HepG2 (cell line): ENCODE measurements around the gene RPS14. TPM values are rescaled to one million over a fixed set of nuclear protein-coding genes. Genes with fewer than 3 reads are reported as not detected.

ENCODE experiments used
- DBP ChIP-seq: sonication (generic); formaldehyde crosslinking; IDR thresholded peaks from 2 replicates; pipeline ENCODE4 v1.4.0; 2020; ENCODE audit warnings: missing genetic modification reagents; ENCODE audit errors: not compliant biosample characterization
- FUBP1 ChIP-seq: sonication (generic); formaldehyde crosslinking; IDR thresholded peaks from 2 replicates; pipeline ENCODE4 v1.5.1; 2020; ENCODE audit warnings: missing genetic modification reagents, mild to moderate bottlenecking, borderline replicate concordance
- GATAD2A ChIP-seq: IDR thresholded peaks from 2 replicates; pipeline ENCODE4 v1.6.1; 2016
- MBNL3 ChIP-seq: fragments of 250-450 bp; sonication (Bioruptor Pico); conservative IDR thresholded peaks from 2 replicates; pipeline ENCODE4 v1.8.0; 2022; ENCODE audit warnings: mild to moderate bottlenecking, inconsistent platforms
- NCOA2 ChIP-seq: sonication (generic); formaldehyde crosslinking; IDR thresholded peaks from 2 replicates; pipeline ENCODE4 v1.8.0; 2022; ENCODE audit warnings: inconsistent platforms
- SAFB2 ChIP-seq: sonication (generic); formaldehyde crosslinking; IDR thresholded peaks from 2 replicates; pipeline ENCODE4 v1.5.1; 2020; ENCODE audit warnings: missing genetic modification reagents, low read depth, mild to moderate bottlenecking, borderline replicate concordance
- SIX1 ChIP-seq: sonication (generic); formaldehyde crosslinking; IDR thresholded peaks from 2 replicates; pipeline ENCODE4 v1.4.0; 2020; ENCODE audit warnings: missing genetic modification reagents, borderline replicate concordance
- SMAD3 ChIP-seq: sonication (generic); formaldehyde crosslinking; IDR thresholded peaks from 2 replicates; pipeline ENCODE4 v1.4.0; 2020; ENCODE audit warnings: missing genetic modification reagents
- SMC3 ChIP-seq: IDR thresholded peaks from 2 replicates; pipeline ENCODE4 v1.6.1; 2011; ENCODE audit warnings: low read length, improper control_type of control experiment
- TERF1 ChIP-seq: sonication (generic); formaldehyde crosslinking; IDR thresholded peaks from 2 replicates; pipeline ENCODE4 v1.8.0; 2022; ENCODE audit warnings: mild to moderate bottlenecking, missing genetic modification reagents, moderate library complexity
- TP53 ChIP-seq: sonication (generic); formaldehyde crosslinking; conservative IDR thresholded peaks from 2 replicates; pipeline ENCODE4 v1.4.0; 2020; ENCODE audit warnings: missing genetic modification reagents
- ZBTB1 ChIP-seq: sonication (generic); formaldehyde crosslinking; IDR thresholded peaks from 2 replicates; pipeline ENCODE4 v1.4.0; 2020; ENCODE audit warnings: missing genetic modification reagents, borderline replicate concordance
- ZFP62 ChIP-seq: sonication (generic); formaldehyde crosslinking; IDR thresholded peaks from 2 replicates; pipeline ENCODE4 v1.4.0; 2020; ENCODE audit warnings: missing genetic modification reagents
- ZNF331 ChIP-seq: sonication (generic); formaldehyde crosslinking; IDR thresholded peaks from 2 replicates; pipeline ENCODE4 v1.4.0; 2020; ENCODE audit warnings: missing genetic modification reagents
- ZNF547 ChIP-seq: sonication (generic); formaldehyde crosslinking; IDR thresholded peaks from 2 replicates; pipeline ENCODE4 v1.5.1; 2020; ENCODE audit warnings: mild to moderate bottlenecking, missing genetic modification reagents
- ZNF567 ChIP-seq: sonication (generic); formaldehyde crosslinking; IDR thresholded peaks from 2 replicates; pipeline ENCODE4 v1.8.1; 2023; ENCODE audit warnings: mild to moderate bottlenecking, missing genetic modification reagents, borderline replicate concordance
- ZNF652 ChIP-seq: IDR thresholded peaks from 2 replicates; pipeline ENCODE4 v1.6.1; 2016; ENCODE audit warnings: low read depth, borderline replicate concordance
- ZNF674 ChIP-seq: sonication (generic); formaldehyde crosslinking; IDR thresholded peaks from 2 replicates; pipeline ENCODE4 v1.5.0; 2020; ENCODE audit warnings: low read depth, mild to moderate bottlenecking, missing genetic modification reagents
- polyA plus RNA-seq, 8 experiments: library from polyadenylated mRNA; depleted of rRNA in 3 of 8; stranded (reverse) in 7 of 8; unstranded in 1 of 8; fragments of >200 nt; fragmentation: Illumina TruSeq in 4 of 8; extraction: Trizol in 4 of 8; gene quantifications; 2 replicates each; pipeline versions ENCODE4 v1.2.1 to v1.2.3, GENCODE V29; 2011 to 2016; ENCODE audit warnings: low read depth in 4 of 8, missing spikeins in 1 of 8, mixed read lengths in 1 of 8; ENCODE audit not compliant: insufficient read depth in 1 of 8
- total RNA-seq, 5 experiments: library from RNA; depleted of rRNA; stranded (reverse); fragments of >200 nt; fragmentation: Illumina TruSeq; extraction: Trizol; gene quantifications; 2 replicates each; pipeline ENCODE4 v1.2.3, GENCODE V29; 2016; ENCODE audit warnings: low read depth in 1 of 5
- TF ChIP-seq, protein P1 (sequence below): sonication (generic); formaldehyde crosslinking; IDR thresholded peaks from 2 replicates; pipeline ENCODE4 v1.8.0; 2022; ENCODE audit warnings: low read depth, missing genetic modification reagents
- TF ChIP-seq, protein P2 (sequence below): sonication (generic); formaldehyde crosslinking; IDR thresholded peaks from 2 replicates; pipeline ENCODE4 v1.4.0; 2020; ENCODE audit warnings: mild to moderate bottlenecking, missing genetic modification reagents
- TF ChIP-seq, protein P3 (sequence below): IDR thresholded peaks from 2 replicates; pipeline ENCODE4 v1.6.1; 2012; ENCODE audit warnings: low read length, improper control_type of control experiment

The RPS14 gene
- total and polyA plus RNA-seq, 2 of the 13 experiments (the other 11 are each of a cell fraction or from before 2014, with no cell fraction given), result 2,116 to 3,295 TPM

- TF ChIP-seq SMC3 (peak; percentile 24; the same call in 1 of the 2 replicates), ZNF652 (CRISPR knock-in tag) (0 out of 2 replicates have a peak, but pooled peaks have one; percentile 24), TERF1 (no peak), MBNL3 (CRISPR knock-in tag) (no peak), NCOA2 (CRISPR knock-in tag) (no peak), SIX1 (CRISPR knock-in tag) (no peak), SAFB2 (CRISPR knock-in tag) (no peak), SMAD3 (no peak), GATAD2A (CRISPR knock-in tag) (peak; percentile 42; the same call in 1 of the 2 replicates), ZBTB1 (CRISPR knock-in tag) (no peak), FUBP1 (no peak), ZFP62 (CRISPR knock-in tag) (no peak), ZNF674 (CRISPR knock-in tag) (no peak), ZNF547 (CRISPR knock-in tag) (no peak), ZNF331 (CRISPR knock-in tag) (0 out of 2 replicates have a peak, but pooled peaks have one; percentile 25), TP53 (CRISPR knock-in tag) (no peak), ZNF567 (CRISPR knock-in tag) (no peak), DBP (CRISPR knock-in tag) (no peak)
- TF ChIP-seq, protein P1, sequence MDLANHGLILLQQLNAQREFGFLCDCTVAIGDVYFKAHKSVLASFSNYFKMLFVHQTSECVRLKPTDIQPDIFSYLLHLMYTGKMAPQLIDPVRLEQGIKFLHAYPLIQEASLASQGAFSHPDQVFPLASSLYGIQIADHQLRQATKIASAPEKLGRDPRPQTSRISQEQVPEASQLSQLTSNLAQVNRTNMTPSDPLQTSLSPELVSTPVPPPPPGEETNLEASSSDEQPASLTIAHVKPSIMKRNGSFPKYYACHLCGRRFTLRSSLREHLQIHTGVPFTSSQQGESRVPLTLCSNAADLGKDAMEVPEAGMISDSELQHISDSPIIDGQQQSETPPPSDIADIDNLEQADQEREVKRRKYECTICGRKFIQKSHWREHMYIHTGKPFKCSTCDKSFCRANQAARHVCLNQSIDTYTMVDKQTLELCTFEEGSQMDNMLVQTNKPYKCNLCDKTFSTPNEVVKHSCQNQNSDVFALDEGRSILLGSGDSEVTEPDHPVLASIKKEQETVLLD (CRISPR knock-in tag), result no peak
- TF ChIP-seq, protein P2, sequence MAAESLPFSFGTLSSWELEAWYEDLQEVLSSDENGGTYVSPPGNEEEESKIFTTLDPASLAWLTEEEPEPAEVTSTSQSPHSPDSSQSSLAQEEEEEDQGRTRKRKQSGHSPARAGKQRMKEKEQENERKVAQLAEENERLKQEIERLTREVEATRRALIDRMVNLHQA, result no peak
- TF ChIP-seq, protein P3, sequence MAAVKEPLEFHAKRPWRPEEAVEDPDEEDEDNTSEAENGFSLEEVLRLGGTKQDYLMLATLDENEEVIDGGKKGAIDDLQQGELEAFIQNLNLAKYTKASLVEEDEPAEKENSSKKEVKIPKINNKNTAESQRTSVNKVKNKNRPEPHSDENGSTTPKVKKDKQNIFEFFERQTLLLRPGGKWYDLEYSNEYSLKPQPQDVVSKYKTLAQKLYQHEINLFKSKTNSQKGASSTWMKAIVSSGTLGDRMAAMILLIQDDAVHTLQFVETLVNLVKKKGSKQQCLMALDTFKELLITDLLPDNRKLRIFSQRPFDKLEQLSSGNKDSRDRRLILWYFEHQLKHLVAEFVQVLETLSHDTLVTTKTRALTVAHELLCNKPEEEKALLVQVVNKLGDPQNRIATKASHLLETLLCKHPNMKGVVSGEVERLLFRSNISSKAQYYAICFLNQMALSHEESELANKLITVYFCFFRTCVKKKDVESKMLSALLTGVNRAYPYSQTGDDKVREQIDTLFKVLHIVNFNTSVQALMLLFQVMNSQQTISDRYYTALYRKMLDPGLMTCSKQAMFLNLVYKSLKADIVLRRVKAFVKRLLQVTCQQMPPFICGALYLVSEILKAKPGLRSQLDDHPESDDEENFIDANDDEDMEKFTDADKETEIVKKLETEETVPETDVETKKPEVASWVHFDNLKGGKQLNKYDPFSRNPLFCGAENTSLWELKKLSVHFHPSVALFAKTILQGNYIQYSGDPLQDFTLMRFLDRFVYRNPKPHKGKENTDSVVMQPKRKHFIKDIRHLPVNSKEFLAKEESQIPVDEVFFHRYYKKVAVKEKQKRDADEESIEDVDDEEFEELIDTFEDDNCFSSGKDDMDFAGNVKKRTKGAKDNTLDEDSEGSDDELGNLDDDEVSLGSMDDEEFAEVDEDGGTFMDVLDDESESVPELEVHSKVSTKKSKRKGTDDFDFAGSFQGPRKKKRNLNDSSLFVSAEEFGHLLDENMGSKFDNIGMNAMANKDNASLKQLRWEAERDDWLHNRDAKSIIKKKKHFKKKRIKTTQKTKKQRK, result no peak
Observed at GRCh38 chr5:150458802-150459557, 9.4 kb upstream of the RPS14 start (continued).
